GM23338 (cell line): Measurements from ENCODE around the gene LPAR1. TPM values are rescaled to one million over a fixed set of nuclear protein-coding genes. Genes with fewer than 3 reads are reported as not detected.

Experiments used
- ATAC-seq: fragments of 200-7000 bp; cut with Tn5 transposase; 3 replicates; pipeline ENCODE4 v1.9.1; 2020
- DNase-seq: peaks from one replicate; pipeline ENCODE4 v3.0.0-alpha.2; 2015; ENCODE audit warnings: low spot score
- H2AFZ ChIP-seq: fragments of 200-600 bp; sonication (generic); 2 replicates; pipeline ENCODE4 v1.8.0; 2016; ENCODE audit warnings: antibody characterized with exemption, mild to moderate bottlenecking, moderate library complexity
- H3F3A ChIP-seq: fragments of 200-600 bp; sonication (generic); replicated peaks from 2 replicates; pipeline ENCODE4 v1.8.0; 2017; ENCODE audit warnings: antibody characterized with exemption, mixed run types, low read depth
- H3K27ac ChIP-seq: fragments of 200-600 bp; sonication (generic); 2 replicates; pipeline ENCODE4 v1.6.1; 2016; ENCODE audit warnings: low read depth
- H3K27me3 ChIP-seq: fragments of 200-600 bp; sonication (generic); 2 replicates; pipeline ENCODE4 v1.8.0; 2016; ENCODE audit warnings: mild to moderate bottlenecking, mixed run types, moderate library complexity; ENCODE audit not compliant: insufficient read depth
- H3K36me3 ChIP-seq: fragments of 200-600 bp; sonication (generic); 2 replicates; pipeline ENCODE4 v1.8.0; 2016; ENCODE audit warnings: mild to moderate bottlenecking; ENCODE audit not compliant: insufficient read depth
- H3K4me1 ChIP-seq: fragments of 200-600 bp; sonication (generic); 2 replicates; pipeline ENCODE4 v1.8.0; 2016; ENCODE audit warnings: mild to moderate bottlenecking, moderate library complexity; ENCODE audit not compliant: insufficient read depth
- H3K4me2 ChIP-seq: fragments of 200-600 bp; sonication (generic); 2 replicates; pipeline ENCODE4 v1.7.1; 2017; ENCODE audit warnings: mixed run types
- H3K4me3 ChIP-seq: fragments of 200-600 bp; sonication (generic); 2 replicates; pipeline ENCODE4 v1.6.1; 2016; ENCODE audit warnings: mixed run types
- H3K79me2 ChIP-seq: fragments of 200-600 bp; sonication (generic); replicated peaks from 2 replicates; pipeline ENCODE4 v1.8.0; 2017; ENCODE audit warnings: mild to moderate bottlenecking; ENCODE audit not compliant: insufficient read depth
- H3K9me2 ChIP-seq: fragments of 200-600 bp; sonication (generic); 2 replicates; pipeline ENCODE4 v1.8.0; 2017; ENCODE audit not compliant: insufficient read depth
- H4K20me1 ChIP-seq: fragments of 200-600 bp; sonication (generic); replicated peaks from 2 replicates; pipeline ENCODE4 v1.8.0; 2017; ENCODE audit warnings: mild to moderate bottlenecking; ENCODE audit not compliant: insufficient read depth
- H3K27ac Mint-ChIP-seq: 2 replicates; pipeline ENCODE4 v1.8.0; 2020; ENCODE audit warnings: inconsistent platforms, mild to moderate bottlenecking, moderate library complexity, mixed read lengths
- H3K27me3 Mint-ChIP-seq: 3 replicates; pipeline ENCODE4 v1.8.0; 2022; ENCODE audit warnings: low read depth, mild to moderate bottlenecking, moderate library complexity, mixed read lengths, inconsistent platforms; ENCODE audit not compliant: insufficient read depth, poor library complexity
- H3K36me3 Mint-ChIP-seq: 3 replicates; pipeline ENCODE4 v1.8.0; 2021; ENCODE audit warnings: low read depth, mild to moderate bottlenecking, inconsistent platforms, moderate library complexity, mixed read lengths
- H3K4me1 Mint-ChIP-seq: 3 replicates; pipeline ENCODE4 v1.8.0; 2020; ENCODE audit warnings: mild to moderate bottlenecking, inconsistent platforms, mixed read lengths
- H3K4me3 Mint-ChIP-seq: 3 replicates; pipeline ENCODE4 v1.8.0; 2021; ENCODE audit warnings: moderate library complexity, mild to moderate bottlenecking, inconsistent platforms, mixed read lengths
- H3K9me3 Mint-ChIP-seq: 3 replicates; pipeline ENCODE4 v1.8.0; 2020; ENCODE audit warnings: moderate library complexity, mild to moderate bottlenecking, inconsistent platforms, mixed read lengths
- CREB1 ChIP-seq: fragments of 250-450 bp; sonication (Bioruptor Pico); IDR thresholded peaks from 2 replicates; pipeline ENCODE4 v1.5.0; 2020; ENCODE audit warnings: low read depth, mild to moderate bottlenecking, moderate library complexity
- CTCF ChIP-seq, 2 experiments: fragments of 200-600 bp in 1 of 2; sonication (generic) in 1 of 2; conservative IDR thresholded peaks; 2 replicates each; pipeline versions ENCODE4 v1.5.1 to v1.6.1; 2016 to 2017; ENCODE audit warnings: antibody characterized with exemption in 2 of 2, low read depth in 2 of 2, mild to moderate bottlenecking in 2 of 2, moderate library complexity in 1 of 2
- EZH2 ChIP-seq: fragments of 200-600 bp; sonication (generic); IDR thresholded peaks from one replicate; pipeline ENCODE4 v1.8.0; 2017; ENCODE audit warnings: antibody characterized with exemption, mild to moderate bottlenecking, low read depth; ENCODE audit not compliant: unreplicated experiment
- EZH2phosphoT487 ChIP-seq: fragments of 200-600 bp; sonication (generic); IDR thresholded peaks from one replicate; pipeline ENCODE4 v1.8.1; 2018; ENCODE audit warnings: antibody characterized with exemption; ENCODE audit not compliant: unreplicated experiment
- POLR2AphosphoS5 ChIP-seq: IDR thresholded peaks from 2 replicates; pipeline ENCODE4 v1.6.1; 2016; ENCODE audit warnings: antibody characterized with exemption, low read depth
- REST ChIP-seq: IDR thresholded peaks from one replicate; pipeline ENCODE4 v1.6.1; 2018; ENCODE audit warnings: antibody characterized with exemption; ENCODE audit not compliant: unreplicated experiment
- ZNF114 ChIP-seq: fragments of 250-450 bp; sonication (Bioruptor Pico); IDR thresholded peaks from 2 replicates; pipeline ENCODE4 v1.5.0; 2020; ENCODE audit warnings: mild to moderate bottlenecking, moderate library complexity
- ZNF331 ChIP-seq: fragments of 250-450 bp; sonication (Bioruptor Pico); IDR thresholded peaks from 2 replicates; pipeline ENCODE4 v1.5.0; 2020; ENCODE audit warnings: low read depth, mild to moderate bottlenecking, moderate library complexity
- ZNF462 ChIP-seq: fragments of 250-450 bp; sonication (Bioruptor Pico); IDR thresholded peaks from 2 replicates; pipeline ENCODE4 v1.5.0; 2020; ENCODE audit warnings: mild to moderate bottlenecking, moderate library complexity
- polyA plus RNA-seq: library from polyadenylated mRNA; unstranded; fragments of >200 nt; fragmentation: Nextera tagmentation; extraction: Ambion mirVana; gene quantifications from 2 replicates; pipeline ENCODE4 v1.2.1, GENCODE V29; 2016
- total RNA-seq: library from RNA; depleted of rRNA; stranded (reverse); fragments of >200 nt; shearing (Covaris generic); gene quantifications from 2 replicates; pipeline ENCODE4 v1.2.3, GENCODE V29; 2014

The LPAR1 gene
- total and polyA plus RNA-seq, 2 experiments from 2014 or later: 1.0 to 3.8 TPM

GRCh38 chr9:110994771-110995241 lies 43.5 kb downstream of the LPAR1 start:
- Histone ChIP-seq H3K27ac (no peak overlapping the region), H3K4me2 (no peak overlapping the region), H3F3A (no peaks in the 10 kb centered on the region), H2AFZ (no peak overlapping the region), H4K20me1 (no peaks in the 10 kb centered on the region), H3K27me3 (no peaks in the 10 kb centered on the region), H3K36me3 (no peaks in the 10 kb centered on the region), H3K79me2 (no peaks in the 10 kb centered on the region), H3K9me2 (no peaks in the 10 kb centered on the region), H3K4me3 (no peak overlapping the region), H3K4me1 (peaks cover 6% of the 10 kb centered on the region; the same call in 1 of the 2 replicates)
- no peak overlapping the region for H3K4me3 Mint-ChIP-seq
- H3K27me3 Mint-ChIP-seq: no peaks in the 10 kb centered on the region
- DNase-seq: no peak
- H3K9me3 Mint-ChIP-seq: no peaks in the 10 kb centered on the region; the same call in 2 of the 3 replicates
- no peak for ATAC-seq
- TF ChIP-seq ZNF462 (CRISPR knock-in tag) (no peak), REST (no peak), CTCF (conservative IDR thresholded peaks at IDR 0.05; ENCODE audit: low read depth in 2 of 2) (no peak), ZNF114 (CRISPR knock-in tag) (no peak), POLR2AphosphoS5 (no peak), CREB1 (CRISPR knock-in tag) (no peak), EZH2phosphoT487 (no peak), ZNF331 (no peak), EZH2 (no peak)
- no peak overlapping the region for H3K27ac Mint-ChIP-seq
- no peaks in the 10 kb centered on the region for H3K36me3 Mint-ChIP-seq
- no peaks in the 10 kb centered on the region for H3K4me1 Mint-ChIP-seq
